HEK293 (cell line): ENCODE measurements around the gene RBMS3.

Source experiments
- BCL6B ChIP-seq: fragments of 450-650 bp; formaldehyde crosslinking; IDR thresholded peaks from 2 replicates; pipeline ENCODE4 v1.5.1; 2017; ENCODE audit warnings: missing biosample characterization, missing genetic modification characterization
- HOXD13 ChIP-seq: sonication (generic); formaldehyde crosslinking; IDR thresholded peaks from 2 replicates; pipeline ENCODE4 v1.8.0; 2022; ENCODE audit warnings: missing genetic modification reagents, borderline replicate concordance
- PATZ1 ChIP-seq: fragments of 450-650 bp; formaldehyde crosslinking; IDR thresholded peaks from 2 replicates; pipeline ENCODE4 v1.5.1; 2016; ENCODE audit warnings: missing biosample characterization, missing genetic modification characterization
- SP3 ChIP-seq: fragments of 450-650 bp; formaldehyde crosslinking; IDR thresholded peaks from 2 replicates; pipeline ENCODE4 v1.5.1; 2016; ENCODE audit warnings: missing biosample characterization, missing genetic modification characterization
- SP7 ChIP-seq: fragments of 450-650 bp; formaldehyde crosslinking; IDR thresholded peaks from 2 replicates; pipeline ENCODE4 v1.5.1; 2016; ENCODE audit warnings: missing biosample characterization, missing genetic modification characterization
- TSHZ1 ChIP-seq: fragments of 450-650 bp; formaldehyde crosslinking; IDR thresholded peaks from 2 replicates; pipeline ENCODE4 v1.5.1; 2016; ENCODE audit warnings: missing biosample characterization, missing genetic modification characterization, borderline replicate concordance
- ZBTB10 ChIP-seq: fragments of 450-650 bp; formaldehyde crosslinking; IDR thresholded peaks from 2 replicates; pipeline ENCODE4 v1.5.1; 2016; ENCODE audit warnings: missing biosample characterization, missing genetic modification characterization
- ZBTB11 ChIP-seq: fragments of 450-650 bp; formaldehyde crosslinking; conservative IDR thresholded peaks from 2 replicates; pipeline ENCODE4 v1.5.1; 2016; ENCODE audit warnings: low read depth, missing biosample characterization, missing genetic modification characterization
- ZBTB8A ChIP-seq: fragments of 450-650 bp; formaldehyde crosslinking; IDR thresholded peaks from 2 replicates; pipeline ENCODE4 v1.5.1; 2016; ENCODE audit warnings: missing biosample characterization, missing genetic modification characterization
- ZNF157 ChIP-seq: fragments of 450-650 bp; formaldehyde crosslinking; IDR thresholded peaks from 2 replicates; pipeline ENCODE4 v1.5.1; 2016; ENCODE audit warnings: missing biosample characterization, missing genetic modification characterization
- ZNF23 ChIP-seq: fragments of 450-650 bp; formaldehyde crosslinking; IDR thresholded peaks from 2 replicates; pipeline ENCODE4 v1.5.1; 2016; ENCODE audit warnings: missing biosample characterization, missing genetic modification characterization, borderline replicate concordance
- ZNF274 ChIP-seq, 2 experiments: fragments of 200-500 bp in 1 of 2; fragments of 450-650 bp in 1 of 2; sonication (Bioruptor generic) in 1 of 2; formaldehyde crosslinking in 1 of 2; IDR thresholded peaks; 2 replicates each; pipeline versions ENCODE4 v1.5.1 to v1.6.1; 2014 to 2016; ENCODE audit warnings: borderline replicate concordance in 1 of 2, inconsistent platforms in 1 of 2, low read length in 1 of 2, missing biosample characterization in 1 of 2, missing genetic modification characterization in 1 of 2
- ZNF280D ChIP-seq: fragments of 450-650 bp; formaldehyde crosslinking; IDR thresholded peaks from 2 replicates; pipeline ENCODE4 v1.5.1; 2016; ENCODE audit warnings: missing biosample characterization, missing genetic modification characterization
- ZNF324 ChIP-seq: fragments of 450-650 bp; formaldehyde crosslinking; IDR thresholded peaks from 2 replicates; pipeline ENCODE4 v1.5.1; 2016; ENCODE audit warnings: missing biosample characterization, missing genetic modification characterization
- ZNF335 ChIP-seq: fragments of 450-650 bp; formaldehyde crosslinking; conservative IDR thresholded peaks from 2 replicates; pipeline ENCODE4 v1.5.1; 2016; ENCODE audit warnings: missing biosample characterization, missing genetic modification characterization
- ZNF449 ChIP-seq: fragments of 450-650 bp; formaldehyde crosslinking; IDR thresholded peaks from 2 replicates; pipeline ENCODE4 v1.5.1; 2017; ENCODE audit warnings: missing biosample characterization, mild to moderate bottlenecking, missing genetic modification characterization, moderate library complexity
- ZNF660 ChIP-seq: fragments of 450-650 bp; IDR thresholded peaks from 2 replicates; pipeline ENCODE4 v1.5.1; 2018; ENCODE audit warnings: missing biosample characterization, mild to moderate bottlenecking, missing genetic modification characterization
- ZNF747 ChIP-seq: fragments of 450-650 bp; formaldehyde crosslinking; IDR thresholded peaks from 2 replicates; pipeline ENCODE4 v1.5.1; 2016; ENCODE audit warnings: missing biosample characterization, missing genetic modification characterization
- ZNF776 ChIP-seq: fragments of 450-650 bp; formaldehyde crosslinking; IDR thresholded peaks from 2 replicates; pipeline ENCODE4 v1.5.0; 2017; ENCODE audit warnings: missing biosample characterization, missing genetic modification characterization, borderline replicate concordance
- ZNF837 ChIP-seq: fragments of 450-650 bp; formaldehyde crosslinking; IDR thresholded peaks from 2 replicates; pipeline ENCODE4 v1.5.1; 2016; ENCODE audit warnings: missing biosample characterization, missing genetic modification characterization
- ZSCAN23 ChIP-seq: fragments of 450-650 bp; formaldehyde crosslinking; IDR thresholded peaks from 2 replicates; pipeline ENCODE4 v1.5.1; 2016; ENCODE audit warnings: missing biosample characterization, missing genetic modification characterization

The RBMS3 gene

GRCh38 chr3:29940759-29941323 lies 660.0 kb downstream of the RBMS3 start (continued):
- TF ChIP-seq TSHZ1 (tag by site-specific recombination) (no peak), ZNF449 (tag by site-specific recombination) (no peak), ZBTB11 (tag by site-specific recombination) (no peak), BCL6B (tag by site-specific recombination) (no peak), ZNF157 (tag by site-specific recombination) (no peak), ZBTB8A (tag by site-specific recombination) (peak; percentile 38; the same call in 1 of the 2 replicates), ZNF280D (tag by site-specific recombination) (no peak), ZNF274 (IDR thresholded peaks at IDR 0.05; ENCODE audit: low read length) (no peak), ZNF274 (tag by site-specific recombination; IDR thresholded peaks at IDR 0.05; ENCODE audit: borderline replicate concordance) (no peak), ZNF23 (tag by site-specific recombination) (no peak), SP7 (tag by site-specific recombination) (no peak), HOXD13 (peak; percentile 87; the same call in 1 of the 2 replicates), ZNF335 (no peak), SP3 (no peak), ZNF660 (tag by site-specific recombination) (no peak), ZBTB10 (tag by site-specific recombination) (no peak), ZNF747 (tag by site-specific recombination) (no peak), ZNF324 (tag by site-specific recombination) (no peak), ZSCAN23 (no peak), ZNF776 (no peak), PATZ1 (tag by site-specific recombination) (no peak), ZNF837 (tag by site-specific recombination) (no peak)
